Hepatocyte (in vitro differentiated cells): Measurements from ENCODE around the gene RNF41.

ENCODE experiments used
- CTCF ChIP-seq: fragments of 200-600 bp; sonication (generic); IDR thresholded peaks from 2 replicates; pipeline ENCODE4 v1.5.1; 2016; ENCODE audit warnings: antibody characterized with exemption, mild to moderate bottlenecking; ENCODE audit not compliant: poor library complexity
- EZH2 ChIP-seq: fragments of 200-600 bp; sonication (generic); IDR thresholded peaks from 2 replicates; pipeline ENCODE4 v1.6.1; 2016; ENCODE audit warnings: antibody characterized with exemption, mild to moderate bottlenecking, borderline replicate concordance

DNA sequence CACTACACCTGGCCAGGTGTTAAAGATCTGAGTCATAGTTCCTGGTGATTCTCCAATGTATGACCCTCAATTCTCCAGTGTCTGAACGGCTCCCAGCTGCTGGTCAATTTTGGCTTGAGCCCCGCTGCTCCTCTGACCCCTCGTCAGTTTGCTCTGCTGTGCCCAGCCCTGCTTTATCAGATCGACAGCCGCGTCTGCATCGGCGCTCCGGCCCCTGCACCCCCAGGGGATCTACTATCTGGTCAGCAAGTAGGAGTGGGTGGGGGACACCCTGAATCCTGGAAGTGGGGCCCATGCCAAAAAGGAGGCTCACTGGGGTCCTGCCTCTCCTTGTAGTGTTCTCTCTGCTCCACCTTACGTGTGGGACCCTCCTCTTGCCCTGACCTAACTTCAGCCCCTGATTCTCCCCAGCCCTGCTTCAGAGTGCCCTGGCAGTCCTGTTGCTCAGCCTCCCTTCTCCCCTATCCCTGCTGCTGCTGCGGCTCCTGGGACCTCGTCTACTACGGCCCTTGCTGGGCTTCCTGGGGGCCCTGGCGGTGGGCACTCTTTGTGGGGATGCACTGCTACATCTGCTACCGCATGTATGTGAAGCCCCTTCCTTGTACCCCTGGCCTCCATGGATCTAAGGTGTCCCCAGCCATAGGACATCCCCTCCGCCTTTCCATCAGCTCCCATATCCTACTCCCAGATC lies 13.2 kb upstream of the RNF41 start:
- no peak for TF ChIP-seq CTCF
- TF ChIP-seq EZH2: no peak
